Neuronal stem cell (in vitro differentiated cells): Measurements from ENCODE around the gene NDRG4. TPM values are rescaled to one million over a fixed set of nuclear protein-coding genes. Genes with fewer than 3 reads are reported as not detected.
A peak's percentile ranks its signal among the peaks of the same experiment; 100 is the strongest.

Source experiments
- DNase-seq: peaks from one replicate; pipeline ENCODE4 v3.0.0-alpha.2; 2013; ENCODE audit warnings: low spot score
- H2AFZ ChIP-seq: one replicate; pipeline ENCODE4 v1.6.1; 2013; ENCODE audit warnings: mild to moderate bottlenecking, low read length, inconsistent platforms
- H2AK5ac ChIP-seq: 2 replicates; pipeline ENCODE4 v1.6.1; 2013; ENCODE audit warnings: low read depth, mild to moderate bottlenecking, inconsistent platforms, low read length, moderate library complexity, mixed read lengths
- H2BK120ac ChIP-seq: 2 replicates; pipeline ENCODE4 v1.6.1; 2013; ENCODE audit warnings: low read depth, mild to moderate bottlenecking, inconsistent platforms, low read length, moderate library complexity, mixed read lengths
- H2BK12ac ChIP-seq: one replicate; pipeline ENCODE4 v1.6.1; 2013; ENCODE audit warnings: low read length, inconsistent platforms
- H2BK15ac ChIP-seq: 2 replicates; pipeline ENCODE4 v1.6.1; 2013; ENCODE audit warnings: mild to moderate bottlenecking, low read length, inconsistent platforms, mixed read lengths
- H2BK5ac ChIP-seq: one replicate; pipeline ENCODE4 v1.6.1; 2013; ENCODE audit warnings: inconsistent platforms, mild to moderate bottlenecking, low read length, moderate library complexity
- H3K14ac ChIP-seq: one replicate; pipeline ENCODE4 v1.6.1; 2013; ENCODE audit warnings: low read length, inconsistent platforms
- H3K18ac ChIP-seq: 2 replicates; pipeline ENCODE4 v1.6.1; 2013; ENCODE audit warnings: low read length, inconsistent platforms
- H3K23ac ChIP-seq: 2 replicates; pipeline ENCODE4 v1.6.1; 2013; ENCODE audit warnings: low read depth, mild to moderate bottlenecking, mixed read lengths, low read length, inconsistent platforms; ENCODE audit not compliant: poor library complexity
- H3K27ac ChIP-seq: replicated peaks from 3 replicates; pipeline ENCODE4 v1.5.1; 2013; ENCODE audit warnings: low read length, inconsistent platforms
- H3K27me3 ChIP-seq, 3 experiments: 2 replicates each; pipeline ENCODE4 v1.6.1; 2013; ENCODE audit warnings: low read length in 3 of 3, mild to moderate bottlenecking in 2 of 3, inconsistent platforms in 1 of 3, low read depth in 1 of 3, mixed read lengths in 1 of 3, moderate library complexity in 1 of 3; ENCODE audit not compliant: control insufficient read depth in 3 of 3, insufficient read depth in 3 of 3
- H3K36me3 ChIP-seq, 2 donors: replicated peaks in 1 of 2; 2 replicates each; pipeline ENCODE4 v1.6.1; 2013; ENCODE audit warnings: low read length in 2 of 2; ENCODE audit not compliant: control insufficient read depth in 2 of 2, insufficient read depth in 2 of 2
- H3K4ac ChIP-seq: 2 replicates; pipeline ENCODE4 v1.6.1; 2013; ENCODE audit warnings: inconsistent platforms, mild to moderate bottlenecking, low read length, moderate library complexity
- H3K4me1 ChIP-seq, 2 donors: 1 replicate in 1 of 2; 2 replicates in 1 of 2; pipeline ENCODE4 v1.6.1; 2013; ENCODE audit warnings: low read length in 2 of 2, low read depth in 1 of 2; ENCODE audit not compliant: control insufficient read depth in 2 of 2, insufficient read depth in 1 of 2
- H3K4me2 ChIP-seq: one replicate; pipeline ENCODE4 v1.6.1; 2013; ENCODE audit warnings: mild to moderate bottlenecking, low read length, inconsistent platforms; ENCODE audit not compliant: insufficient read depth, poor library complexity, severe bottlenecking
- H3K4me3 ChIP-seq, 2 donors: 2 replicates each; pipeline ENCODE4 v1.5.1; 2013; ENCODE audit warnings: low read length in 2 of 2, mild to moderate bottlenecking in 2 of 2, inconsistent platforms in 1 of 2, moderate library complexity in 1 of 2
- H3K79me1 ChIP-seq: one replicate; pipeline ENCODE4 v1.6.1; 2013; ENCODE audit warnings: low read depth, mild to moderate bottlenecking, inconsistent platforms, low read length, moderate library complexity
- H3K9ac ChIP-seq: one replicate; pipeline ENCODE4 v1.6.1; 2013; ENCODE audit warnings: mild to moderate bottlenecking, low read depth, low read length, inconsistent platforms; ENCODE audit not compliant: poor library complexity
- H3K9me3 ChIP-seq, 2 donors: replicated peaks in 1 of 2; 2 replicates each; pipeline versions ENCODE3 to v1.6.1; 2013; ENCODE audit warnings: low read length in 2 of 2, mild to moderate bottlenecking in 2 of 2, inconsistent platforms in 1 of 2, low read depth in 1 of 2, mixed read lengths in 1 of 2, moderate library complexity in 1 of 2; ENCODE audit not compliant: control insufficient read depth in 2 of 2, insufficient read depth in 1 of 2
- H4K8ac ChIP-seq: one replicate; pipeline ENCODE4 v1.6.1; 2013; ENCODE audit warnings: low read depth, mild to moderate bottlenecking, inconsistent platforms, low read length, moderate library complexity
- H4K91ac ChIP-seq: one replicate; pipeline ENCODE4 v1.6.1; 2013; ENCODE audit warnings: low read length, low read depth, mild to moderate bottlenecking, inconsistent platforms; ENCODE audit not compliant: poor library complexity
- WGBS, 2 donors: extraction: QIAGEN DNeasy Blood & Tissue Kit; methylation state at CpG; one replicate each; pipeline ENCODE4 v1.1.7; 2013; ENCODE audit warnings: missing lambda C conversion rate in 2 of 2, mixed read lengths in 1 of 2; ENCODE audit not compliant: insufficient read length in 2 of 2, insufficient replicate concordance in 1 of 2; ENCODE audit errors: extremely low coverage in 2 of 2; 5-methylcytosine and 5-hydroxymethylcytosine counted together
- polyA plus RNA-seq, 2 experiments: library from polyadenylated mRNA; stranded (reverse); fragments of 200-250 nt; gene quantifications; one replicate each; pipeline ENCODE4 v1.2.3, GENCODE V29; 2013

Gene NDRG4, protein sequence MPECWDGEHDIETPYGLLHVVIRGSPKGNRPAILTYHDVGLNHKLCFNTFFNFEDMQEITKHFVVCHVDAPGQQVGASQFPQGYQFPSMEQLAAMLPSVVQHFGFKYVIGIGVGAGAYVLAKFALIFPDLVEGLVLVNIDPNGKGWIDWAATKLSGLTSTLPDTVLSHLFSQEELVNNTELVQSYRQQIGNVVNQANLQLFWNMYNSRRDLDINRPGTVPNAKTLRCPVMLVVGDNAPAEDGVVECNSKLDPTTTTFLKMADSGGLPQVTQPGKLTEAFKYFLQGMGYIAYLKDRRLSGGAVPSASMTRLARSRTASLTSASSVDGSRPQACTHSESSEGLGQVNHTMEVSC
- polyA plus RNA-seq (2013, experiment 1 of 2) = 23.0 TPM
- polyA plus RNA-seq (2013, experiment 2 of 2) = 24.0 TPM

DNA sequence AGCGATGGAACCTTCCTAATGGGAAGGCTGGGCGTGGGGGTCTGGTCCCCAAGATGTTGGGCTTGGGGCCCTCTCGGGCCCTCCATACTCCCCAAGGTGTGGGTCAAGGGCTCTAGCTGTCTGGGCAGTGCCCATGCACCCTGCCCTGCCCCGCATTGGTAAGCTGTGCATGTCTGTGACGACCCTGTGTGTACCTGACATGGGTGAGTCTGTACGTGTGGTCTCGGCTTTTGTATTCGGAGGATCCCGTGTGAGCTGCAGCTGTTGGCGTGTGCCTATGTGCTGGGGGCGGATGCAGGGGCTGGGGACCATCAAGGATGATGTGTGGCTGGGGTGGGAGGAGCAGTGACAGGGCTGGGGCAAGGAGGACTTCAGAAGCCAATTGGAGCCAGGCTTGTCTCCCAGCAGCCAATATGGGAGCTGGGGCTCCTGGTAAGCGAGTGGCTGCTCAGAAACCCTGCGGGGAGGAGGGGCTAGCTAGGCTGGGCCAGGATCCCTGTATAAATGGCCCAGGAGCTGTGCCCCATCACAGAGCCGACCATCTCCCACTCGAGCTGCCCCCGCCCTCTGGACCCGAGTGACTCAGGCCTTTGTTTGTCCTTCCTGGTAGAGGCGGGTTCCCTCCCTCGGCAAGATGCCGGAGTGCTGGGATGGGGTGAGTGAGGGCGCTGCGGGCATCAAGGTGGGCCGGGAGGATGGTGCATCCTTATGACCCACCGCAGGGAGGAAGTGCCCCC is at the start of gene NDRG4:
Gene NDRG4, plus strand, starts transcription at position 529 of the 737 bp plus-strand sequence. Its CDS starts 106 bp downstream, at position 635.
- peak within 1 kb of the TSS; percentile 94 for H2BK120ac ChIP-seq
- H2BK12ac ChIP-seq = peak within 1 kb of the TSS; percentile 27
- peak within 1 kb of the TSS; percentile 90 for H3K9ac ChIP-seq
- H3K27ac ChIP-seq = no peak within 1 kb of the TSS
- peak within 1 kb of the TSS; percentile 89 for H3K23ac ChIP-seq
- peak within 1 kb of the TSS; percentile 61 to 77 for H3K4me3 ChIP-seq
- H3K4ac ChIP-seq = peak within 1 kb of the TSS; percentile 57
- peak within 1 kb of the TSS; percentile 90 for H2AK5ac ChIP-seq
- H4K91ac ChIP-seq = no peak within 1 kb of the TSS
- peaks cover 4% of the 10 kb centered on the region for H3K79me1 ChIP-seq
- H2AFZ ChIP-seq = peak within 1 kb of the TSS; percentile 91
- H2BK5ac ChIP-seq = no peak within 1 kb of the TSS
- peak within 1 kb of the TSS; percentile 91 for H2BK15ac ChIP-seq
- peak within 1 kb of the TSS; percentile 97 for H3K14ac ChIP-seq
- peaks cover 32 to 40% of the 10 kb centered on the region in 2 donors for H3K4me1 ChIP-seq
- peak; percentile 78 for DNase-seq
- H3K36me3 ChIP-seq = peaks cover 7 to 13% of the 10 kb centered on the region in 2 donors
- H3K18ac ChIP-seq = peak within 1 kb of the TSS; percentile 91
- peaks cover 0 to 2% (median 0%) of the 10 kb centered on the region in 3 experiments for H3K27me3 ChIP-seq
- no peak within 1 kb of the TSS for H4K8ac ChIP-seq
- WGBS, 2 donors = no CpG with 5 or more reads among the region's 24 CpGs
- H3K4me2 ChIP-seq = peak within 1 kb of the TSS; percentile 100
- H3K9me3 ChIP-seq = no peaks in the 10 kb centered on the region

DNA sequence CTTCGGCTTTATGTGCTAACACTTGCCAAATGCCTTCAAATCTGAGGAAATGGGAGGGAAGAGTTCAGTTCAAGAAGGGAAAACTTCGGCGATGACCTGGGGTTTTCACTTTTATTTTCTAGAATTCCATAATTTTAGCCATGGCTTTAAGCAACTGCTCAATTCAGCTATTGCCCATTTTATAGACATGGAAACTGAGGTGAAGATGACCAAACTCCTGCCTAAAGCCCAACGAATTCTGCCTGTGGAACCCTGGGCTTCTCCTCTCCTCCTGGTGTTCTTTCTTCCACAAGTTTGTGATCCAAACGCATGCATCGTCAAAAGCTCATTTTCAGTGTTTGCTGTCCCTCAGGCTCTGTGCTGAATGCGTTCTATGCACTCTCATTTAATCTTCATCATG is 49.4 kb upstream of the NDRG4 start:
- Histone ChIP-seq H2BK12ac (no peak overlapping the region), H3K9ac (no peak overlapping the region), H3K18ac (no peak overlapping the region), H3K79me1 (no peaks in the 10 kb centered on the region), H3K4me3 (no peak overlapping the region), H4K91ac (no peak overlapping the region), H3K4me1 (peaks cover 0 to 4% of the 10 kb centered on the region in 2 donors), H3K27me3 (peaks cover 0 to 18% (median 0%) of the 10 kb centered on the region in 3 experiments), H3K23ac (no peak overlapping the region), H3K9me3 (no peaks in the 10 kb centered on the region), H3K4ac (no peak overlapping the region), H2AFZ (no peak overlapping the region), H2BK5ac (no peak overlapping the region), H3K4me2 (no peak overlapping the region), H2BK120ac (no peak overlapping the region), H3K36me3 (no peaks in the 10 kb centered on the region), H3K14ac (no peak overlapping the region), H3K27ac (no peak overlapping the region), H2AK5ac (no peak overlapping the region), H4K8ac (no peak overlapping the region), H2BK15ac (no peak overlapping the region)
- WGBS, 2 donors = no CpG with 5 or more reads among the region's 7 CpGs
- DNase-seq = no peak

DNA sequence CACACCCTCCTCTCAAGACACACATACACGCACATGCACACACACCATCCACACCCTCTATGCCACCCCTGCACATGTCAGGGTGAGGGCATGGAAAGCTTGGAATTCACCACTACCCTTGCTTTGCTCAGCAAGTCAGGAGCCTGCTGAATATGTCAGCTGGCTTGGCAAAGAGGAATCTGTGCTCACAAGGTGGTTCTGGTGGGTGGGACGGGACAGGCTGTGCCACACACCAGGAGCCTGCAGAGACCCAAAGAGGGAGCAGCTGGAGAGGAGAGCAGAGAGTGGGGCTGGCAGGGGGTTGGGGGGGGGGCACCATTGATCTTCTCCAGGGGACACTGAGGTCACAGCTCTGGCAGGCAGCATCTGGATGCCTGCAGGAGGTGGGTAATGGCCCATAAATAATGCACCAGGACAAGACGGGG is 48.7 kb upstream of the NDRG4 start:
- H3K23ac ChIP-seq = no peak overlapping the region
- H4K8ac ChIP-seq = no peak overlapping the region
- no peak overlapping the region for H3K9ac ChIP-seq
- no CpG with 5 or more reads among the region's 3 CpGs for WGBS, 2 donors
- H2AK5ac ChIP-seq = no peak overlapping the region
- DNase-seq = no peak
- no peak overlapping the region for H2BK5ac ChIP-seq
- H3K4ac ChIP-seq = no peak overlapping the region
- no peaks in the 10 kb centered on the region for H3K79me1 ChIP-seq
- no peaks in the 10 kb centered on the region for H3K36me3 ChIP-seq
- H2AFZ ChIP-seq = no peak overlapping the region
- no peak overlapping the region for H3K18ac ChIP-seq
- H2BK120ac ChIP-seq = no peak overlapping the region
- no peak overlapping the region for H3K27ac ChIP-seq
- no peak overlapping the region for H3K4me2 ChIP-seq
- no peak overlapping the region for H2BK12ac ChIP-seq
- H3K4me3 ChIP-seq = no peak overlapping the region
- peak overlapping the region; percentile 13 for H2BK15ac ChIP-seq
- H3K14ac ChIP-seq = peak overlapping the region; percentile 4
- peaks cover 0 to 22% (median 0%) of the 10 kb centered on the region in 3 experiments for H3K27me3 ChIP-seq
- no peaks in the 10 kb centered on the region for H3K9me3 ChIP-seq
- no peak overlapping the region for H4K91ac ChIP-seq
- H3K4me1 ChIP-seq = peaks cover 4 to 5% of the 10 kb centered on the region in 2 donors

DNA sequence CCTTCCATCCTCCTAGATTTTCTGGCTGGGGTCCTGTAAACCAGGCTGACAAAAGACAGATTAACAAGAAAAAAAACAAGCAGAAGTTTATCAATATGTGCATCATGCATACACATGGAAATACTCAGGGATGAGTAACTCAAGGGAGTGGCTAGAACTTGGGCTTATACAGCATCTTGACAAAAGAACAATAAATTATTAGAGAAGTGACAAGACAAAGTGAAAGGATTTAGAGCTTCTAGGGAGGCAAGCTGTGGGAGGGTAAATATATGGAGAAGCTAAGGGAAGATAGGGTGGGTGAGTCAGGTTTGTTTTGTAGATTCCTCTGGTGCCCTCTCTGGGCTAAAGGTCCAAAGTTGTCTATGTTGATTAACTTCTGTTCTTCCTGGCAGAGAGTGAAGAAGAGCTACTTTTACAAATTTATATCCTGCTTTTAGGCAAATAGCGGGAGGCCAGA is 48.0 kb upstream of the NDRG4 start:
- Histone ChIP-seq H2BK120ac (no peak overlapping the region), H3K79me1 (no peaks in the 10 kb centered on the region), H4K8ac (no peak overlapping the region), H3K14ac (no peak overlapping the region), H3K9me3 (no peaks in the 10 kb centered on the region), H4K91ac (no peak overlapping the region), H2BK5ac (no peak overlapping the region), H3K27me3 (peaks cover 0 to 26% (median 0%) of the 10 kb centered on the region in 3 experiments), H3K4me3 (no peak overlapping the region), H2BK15ac (no peak overlapping the region), H2BK12ac (no peak overlapping the region), H3K27ac (no peak overlapping the region), H3K4me2 (no peak overlapping the region), H3K9ac (no peak overlapping the region), H3K23ac (no peak overlapping the region), H3K18ac (no peak overlapping the region), H3K36me3 (no peaks in the 10 kb centered on the region), H3K4ac (no peak overlapping the region), H3K4me1 (peaks cover 5% of the 10 kb centered on the region in 2 donors), H2AK5ac (no peak overlapping the region), H2AFZ (no peak overlapping the region)
- no peak for DNase-seq
- WGBS, 2 donors = no CpG with 5 or more reads among the region's 1 CpG
